Tibial nerve (tissue), 4 donors: ENCODE measurements around the gene PRKAG2.

Experiments used
- CTCF ChIP-seq, 5 experiments: fragments of 200-600 bp in 3 of 5; fragments of 450-650 bp in 2 of 5; sonication (generic) in 3 of 5; IDR thresholded peaks; one replicate each; pipeline ENCODE4 v1.5.1; 2016 to 2019; ENCODE audit warnings: antibody characterized with exemption in 5 of 5, mild to moderate bottlenecking in 3 of 5, moderate library complexity in 2 of 5
- EP300 ChIP-seq, 2 donors: sonication (generic); formaldehyde crosslinking; IDR thresholded peaks; one replicate each; pipeline ENCODE4 v1.6.1; 2017; ENCODE audit warnings: antibody characterized with exemption in 2 of 2, mild to moderate bottlenecking in 1 of 2
- POLR2A ChIP-seq, 2 donors: fragments of 450-650 bp; IDR thresholded peaks; one replicate each; pipeline ENCODE4 v1.6.1; 2017; ENCODE audit warnings: antibody characterized with exemption in 2 of 2, mild to moderate bottlenecking in 2 of 2, moderate library complexity in 2 of 2

GRCh38 chr7:151611878-151612277, 265.0 kb downstream of the PRKAG2 start:
- TF ChIP-seq CTCF (IDR thresholded peaks at IDR 0.05) = no peak
- TF ChIP-seq POLR2A (IDR thresholded peaks at IDR 0.05) = no peak
- no peak for TF ChIP-seq EP300 (IDR thresholded peaks at IDR 0.05)
